Renal pelvis (tissue), 4 donors: ENCODE results near the gene CACNB2. TPM values are rescaled to one million over a fixed set of nuclear protein-coding genes. Genes with fewer than 3 reads are reported as not detected.

Source experiments
- DNase-seq: peaks from one replicate; pipeline ENCODE4 v3.0.0-alpha.2; 2013
- polyA plus RNA-seq, 3 donors: library from polyadenylated mRNA; unstranded; fragments of 120-200 nt; gene quantifications; one replicate each; pipeline ENCODE4 v1.2.1, GENCODE V29; 2013; ENCODE audit not compliant: insufficient read length in 3 of 3

Gene CACNB2
- polyA plus RNA-seq, 3 donors: 2.4 to 6.1 (median 4.9) TPM

DNA sequence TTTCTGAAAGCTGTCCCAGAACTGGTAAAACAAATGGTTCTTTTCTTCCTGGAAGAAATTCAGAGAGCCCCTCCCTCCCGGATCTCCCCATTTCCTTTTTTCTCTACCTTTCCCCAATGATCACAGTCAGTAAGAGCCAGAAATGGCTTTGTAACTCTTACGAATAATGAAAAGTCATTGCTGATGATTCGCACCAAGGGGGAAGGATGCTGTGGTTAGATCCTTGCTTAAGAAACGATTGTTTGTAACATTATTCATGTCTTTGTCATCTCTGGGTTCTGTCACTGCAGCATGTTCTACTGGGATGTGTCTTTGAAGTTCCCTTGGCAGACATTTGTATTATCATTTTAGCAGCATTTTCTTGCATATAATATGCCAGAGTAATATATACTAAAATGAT, 138.9 kb downstream of the CACNB2 start:
- no peak for DNase-seq

DNA sequence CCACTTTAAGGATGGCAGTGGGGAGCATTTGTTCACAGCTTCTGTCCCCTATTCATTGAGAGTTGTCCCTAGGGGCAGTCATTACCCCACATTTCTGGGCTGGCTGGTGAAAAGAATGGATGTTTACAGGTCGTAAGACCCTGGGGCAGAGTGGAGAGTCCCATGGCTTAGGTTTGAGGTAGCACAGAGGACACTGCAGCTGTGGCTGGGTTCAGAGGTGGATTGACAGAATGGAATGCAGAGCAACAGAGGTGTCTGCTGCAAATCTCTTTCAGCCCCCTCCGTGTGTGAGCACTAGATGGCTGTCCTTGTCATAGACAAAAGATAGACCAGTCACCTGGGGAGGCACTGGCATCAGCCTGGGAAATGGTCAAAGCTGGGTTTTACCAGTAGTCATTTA, 141.9 kb downstream of the CACNB2 start:
- DNase-seq: no peak

DNA sequence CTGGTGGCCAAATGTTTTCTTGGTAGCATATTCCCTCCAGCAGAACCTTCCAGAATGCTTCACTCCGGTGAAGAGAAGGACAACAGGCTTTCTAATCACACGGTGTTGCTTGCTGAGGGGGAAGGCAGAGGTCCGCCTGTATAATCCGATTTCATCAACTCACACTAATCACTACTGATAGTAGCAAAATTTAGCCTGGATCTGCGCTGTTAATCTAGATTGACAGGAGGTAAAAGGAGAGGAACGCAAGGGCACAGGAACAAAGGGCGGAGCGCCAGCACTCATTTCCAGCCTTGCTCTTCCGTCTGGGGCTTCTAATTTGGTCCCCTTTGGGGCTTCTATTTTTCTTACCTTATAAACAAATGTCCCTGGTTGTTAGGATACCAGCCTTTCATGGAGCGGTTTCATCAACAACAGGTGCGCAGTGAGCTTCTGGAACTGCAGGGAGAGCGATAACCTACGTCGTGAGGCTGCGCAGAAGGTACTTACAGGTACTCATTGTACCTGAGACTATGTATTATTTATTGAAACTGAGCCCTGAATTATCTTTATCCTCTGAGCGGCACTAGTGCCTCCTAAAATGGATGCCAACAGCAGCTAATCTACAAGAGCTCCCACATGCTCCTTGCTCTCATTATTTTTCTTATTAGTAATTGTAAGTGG, 150.6 kb downstream of the CACNB2 start:
- no peak for DNase-seq

DNA sequence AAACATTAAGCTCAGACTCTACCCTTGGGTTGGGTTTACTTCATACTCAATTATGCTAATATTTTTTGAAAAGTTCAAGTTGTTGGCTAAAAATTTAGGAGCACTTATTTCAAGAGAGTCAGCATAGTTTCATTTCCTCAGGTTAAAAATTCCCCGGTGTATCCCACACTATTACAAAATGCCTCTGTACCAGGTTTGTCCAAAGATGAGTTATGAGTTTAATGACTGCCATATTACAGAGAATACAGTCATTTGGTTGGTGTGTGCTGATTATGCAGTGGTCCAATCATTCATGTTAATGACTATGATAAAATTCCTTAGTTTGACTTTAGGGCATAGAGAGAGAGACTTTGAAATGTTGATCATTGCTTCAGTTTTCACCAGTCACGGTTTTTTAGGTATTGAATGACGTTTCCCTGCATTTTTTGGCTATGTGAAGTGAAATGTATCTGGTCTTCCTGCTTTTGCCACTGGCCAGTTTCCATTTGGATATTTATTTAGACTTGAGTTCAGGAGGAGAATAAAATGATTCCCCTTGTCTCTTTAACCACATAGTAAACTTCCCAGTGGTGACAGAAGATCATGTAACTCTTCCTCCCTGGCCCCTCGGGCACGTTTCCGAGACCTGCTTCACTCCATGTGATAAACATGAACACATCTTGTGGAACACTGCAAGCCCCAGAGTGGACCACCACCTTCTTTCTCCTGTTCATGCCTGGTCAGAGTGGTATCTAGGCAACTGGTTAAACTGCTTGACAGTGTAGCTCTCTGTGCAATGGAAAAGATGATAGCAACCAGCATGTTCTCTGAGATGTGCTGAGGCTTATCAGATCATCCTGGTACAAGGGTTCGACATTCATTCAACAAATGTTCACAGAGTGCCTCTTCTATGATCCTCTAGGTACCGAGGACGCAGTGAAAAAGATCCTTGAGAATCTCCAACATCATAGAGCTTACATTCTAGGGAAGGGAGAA, 153.6 kb downstream of the CACNB2 start:
- DNase-seq: no peak

DNA sequence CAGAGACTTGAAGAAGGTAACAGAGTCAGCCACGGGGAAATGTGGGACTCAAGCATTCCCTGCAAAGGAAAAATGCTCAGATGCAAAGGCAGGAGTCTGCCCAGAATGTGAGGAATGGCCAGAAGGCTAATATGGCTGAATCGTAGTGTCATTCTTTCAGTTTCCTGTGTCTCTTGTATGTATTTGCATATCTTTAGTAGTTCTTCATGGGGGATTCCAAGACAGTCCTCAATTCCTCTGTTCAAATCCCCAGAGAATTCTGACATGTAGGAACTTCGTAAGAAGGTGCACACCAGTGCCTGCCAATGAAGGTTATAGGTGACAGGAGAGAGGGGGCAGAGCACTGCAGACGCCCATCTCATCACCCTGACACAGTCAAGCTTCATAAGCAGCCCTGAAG, 154.4 kb downstream of the CACNB2 start:
- no peak for DNase-seq

DNA sequence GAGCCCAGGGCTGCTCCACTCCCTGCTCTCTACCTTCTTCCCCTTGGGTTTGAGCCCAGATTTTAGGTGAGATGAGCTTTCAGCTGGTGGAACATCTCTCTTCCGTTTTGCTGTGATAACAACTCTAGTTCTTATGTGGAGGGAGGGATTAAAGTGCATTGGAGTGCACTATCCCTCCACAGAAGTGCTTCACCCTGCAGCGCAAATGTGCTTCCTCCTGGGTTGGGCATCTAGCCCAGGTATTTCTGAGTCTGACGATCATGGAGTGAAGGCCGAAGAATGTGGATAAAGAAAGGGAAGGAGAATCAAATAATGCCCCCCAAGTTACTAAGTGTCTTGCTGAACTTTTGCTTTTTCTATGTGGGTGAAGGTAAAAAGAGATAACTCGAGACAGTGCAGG, 157.4 kb downstream of the CACNB2 start:
- no peak for DNase-seq

DNA sequence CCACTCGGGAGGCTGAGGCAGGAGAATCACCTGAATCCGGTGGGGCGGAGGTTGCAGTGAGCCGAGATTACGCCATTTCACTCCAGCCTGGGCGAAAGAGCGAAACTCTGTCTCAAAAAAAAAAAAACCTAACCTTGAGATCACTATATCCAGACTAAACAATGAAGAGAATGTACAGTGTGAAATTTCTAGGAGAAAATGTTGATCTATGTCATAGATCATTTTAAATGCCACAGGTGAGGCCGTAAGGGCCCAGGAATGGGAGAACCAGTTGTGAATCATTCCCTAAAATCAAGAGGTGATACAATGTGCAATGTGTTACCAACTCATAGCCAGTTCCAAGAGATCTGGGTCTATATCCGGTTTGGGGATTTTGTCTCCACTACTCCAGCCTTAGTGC, 158.0 kb downstream of the CACNB2 start:
- DNase-seq: no peak

DNA sequence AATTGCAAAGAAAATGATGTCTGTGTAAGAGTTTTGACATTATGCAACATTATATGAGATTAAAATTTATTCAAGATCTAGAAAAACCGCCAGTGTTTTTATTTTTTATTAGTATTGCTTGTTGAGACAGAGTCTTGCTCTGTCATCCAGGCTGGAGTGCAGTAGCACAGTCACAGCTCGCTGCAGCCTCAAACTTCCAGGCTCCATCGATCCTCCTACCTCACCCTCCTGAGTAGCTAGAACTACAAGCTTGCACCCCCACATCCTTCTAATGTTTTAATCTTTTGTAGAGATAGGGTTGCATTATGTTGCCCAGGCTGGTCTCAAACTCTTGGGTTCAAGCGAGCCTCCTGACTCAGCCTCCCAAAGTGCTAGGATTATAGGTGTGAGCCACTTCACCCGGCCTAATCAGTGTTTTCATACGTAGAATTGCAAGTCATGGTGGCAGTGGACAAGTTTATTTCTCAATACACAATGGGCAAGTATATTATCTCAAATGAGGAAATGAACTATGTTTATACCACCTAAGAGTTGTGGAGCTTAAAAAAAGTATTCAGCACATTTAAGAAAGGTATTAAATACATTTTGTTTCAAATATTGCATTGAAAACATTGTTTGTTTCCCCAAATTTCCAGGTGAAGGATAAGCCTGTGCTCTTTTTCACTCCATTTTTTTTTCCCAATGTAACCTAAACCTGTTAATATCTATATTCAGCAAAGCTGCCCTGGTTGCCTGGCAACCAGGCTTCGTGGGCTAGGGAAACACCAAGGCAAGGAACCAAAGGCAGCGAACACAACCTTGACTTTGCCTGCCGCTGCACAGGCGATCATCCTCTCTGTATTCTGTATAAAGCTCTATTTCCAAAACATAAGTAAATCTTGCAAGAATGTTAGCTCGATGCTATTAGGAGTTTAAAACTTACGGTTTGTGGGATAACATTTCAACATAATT, 163.9 kb downstream of the CACNB2 start:
- DNase-seq: no peak

DNA sequence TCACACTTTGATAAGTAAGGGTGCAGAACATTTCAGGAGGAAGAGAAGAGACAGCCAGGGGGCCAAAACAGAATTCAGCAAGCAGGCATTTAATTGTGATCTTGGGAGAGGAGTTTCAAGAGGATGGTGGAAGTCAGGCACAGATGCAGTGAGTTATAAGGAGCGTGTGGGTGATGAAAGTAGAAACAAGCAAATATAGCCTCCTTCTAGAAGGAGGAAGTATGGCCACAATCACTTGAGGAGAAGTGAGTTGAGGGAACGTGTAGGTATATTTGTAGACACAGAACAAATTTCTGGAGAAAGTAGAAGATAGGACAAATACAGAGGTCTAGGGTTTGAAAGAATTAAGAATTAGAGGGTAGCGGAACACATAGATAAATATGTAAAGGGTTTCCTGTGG, 165.8 kb downstream of the CACNB2 start:
- no peak for DNase-seq

DNA sequence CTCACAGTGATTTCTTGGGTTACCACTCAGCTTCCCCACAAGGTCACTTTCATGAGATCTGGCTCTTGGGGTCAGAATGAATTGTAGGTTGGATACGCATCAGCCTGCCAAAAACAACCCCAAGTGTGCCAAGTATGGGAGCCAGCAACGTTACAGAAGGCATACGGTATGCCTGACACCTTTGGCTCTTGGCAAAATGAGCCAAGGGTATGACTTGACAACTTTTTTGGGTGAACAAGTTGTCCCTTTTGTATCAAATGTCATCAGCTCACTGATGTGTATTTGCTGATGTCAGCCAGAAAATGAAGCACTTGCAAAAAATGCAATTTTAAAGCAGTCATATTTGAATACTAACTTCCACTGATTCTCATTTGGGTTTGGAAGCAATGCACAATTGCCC, 168.4 kb downstream of the CACNB2 start:
- no peak for DNase-seq

DNA sequence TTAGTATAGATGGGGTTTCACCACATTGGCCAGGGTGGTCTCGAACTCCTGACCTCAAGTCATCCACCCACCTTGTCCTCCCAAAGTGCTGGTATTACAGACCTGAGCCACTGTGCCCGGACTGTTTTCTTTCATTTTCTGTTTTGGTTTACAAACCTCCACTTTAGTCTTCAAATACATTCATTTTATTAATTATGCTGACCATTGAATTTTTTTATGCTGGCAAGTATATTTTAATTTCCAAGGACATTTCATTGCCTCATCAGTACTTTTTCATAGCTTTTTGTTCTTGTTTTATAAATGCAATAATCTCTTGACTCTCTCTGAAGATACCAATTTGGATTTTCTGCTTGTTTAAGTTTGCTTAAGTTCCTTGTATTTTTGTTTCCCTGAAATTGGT, 170.5 kb downstream of the CACNB2 start:
- no peak for DNase-seq

DNA sequence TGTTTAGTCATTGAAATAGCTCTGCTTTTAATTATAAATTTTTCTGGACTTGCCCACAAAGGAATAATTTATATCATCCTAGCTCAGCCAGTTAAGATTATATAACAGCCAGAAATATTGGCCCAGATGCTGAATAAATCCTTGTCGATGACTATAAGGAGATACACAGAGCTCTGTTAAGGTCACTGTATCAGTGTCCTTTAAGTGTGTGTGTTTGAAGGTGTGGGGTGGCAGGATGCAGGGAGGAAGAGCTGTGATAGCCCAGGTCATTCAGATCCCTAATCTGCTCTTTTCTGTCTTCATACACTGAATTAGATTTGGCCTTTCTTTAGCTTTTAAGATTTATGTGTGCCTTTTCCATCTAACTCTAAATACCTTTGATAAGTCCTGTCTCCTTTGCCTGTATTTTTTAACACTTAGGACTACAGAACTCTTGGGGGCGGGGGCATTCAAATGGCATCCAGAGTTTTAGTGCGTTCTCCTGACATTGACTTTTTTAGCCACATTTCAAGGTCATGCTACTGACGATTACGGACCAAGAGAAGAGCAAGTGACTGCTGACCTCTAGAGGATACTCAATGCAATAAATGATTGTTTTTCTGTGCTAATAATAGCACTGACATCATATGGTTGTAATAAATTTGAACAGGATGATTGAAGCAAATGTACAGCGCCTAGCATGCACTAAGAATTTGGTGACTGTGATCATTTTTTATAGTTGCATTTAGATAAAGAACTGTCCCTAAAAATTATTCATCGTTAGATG, 172.3 kb downstream of the CACNB2 start:
- peak; percentile 56 for DNase-seq

DNA sequence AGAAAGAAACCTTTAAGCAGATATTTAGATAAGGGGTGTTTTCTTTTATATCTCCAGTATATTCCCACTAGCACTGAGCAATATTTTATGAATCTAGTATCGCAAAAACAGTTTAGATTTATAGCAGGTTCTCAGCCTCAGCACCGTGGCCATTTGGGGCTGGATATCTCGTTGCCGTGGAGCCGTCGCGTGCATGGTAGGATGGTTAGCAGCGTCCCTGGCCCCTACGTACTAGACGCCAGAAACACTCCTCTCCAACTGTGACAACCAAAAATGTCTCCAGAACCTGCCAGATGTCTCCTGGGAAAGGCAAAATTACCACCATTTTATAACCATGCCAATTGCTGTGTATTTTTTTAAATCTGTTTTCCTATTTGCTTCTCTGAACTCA, 172.9 kb downstream of the CACNB2 start:
- peak; percentile 11 for DNase-seq

DNA sequence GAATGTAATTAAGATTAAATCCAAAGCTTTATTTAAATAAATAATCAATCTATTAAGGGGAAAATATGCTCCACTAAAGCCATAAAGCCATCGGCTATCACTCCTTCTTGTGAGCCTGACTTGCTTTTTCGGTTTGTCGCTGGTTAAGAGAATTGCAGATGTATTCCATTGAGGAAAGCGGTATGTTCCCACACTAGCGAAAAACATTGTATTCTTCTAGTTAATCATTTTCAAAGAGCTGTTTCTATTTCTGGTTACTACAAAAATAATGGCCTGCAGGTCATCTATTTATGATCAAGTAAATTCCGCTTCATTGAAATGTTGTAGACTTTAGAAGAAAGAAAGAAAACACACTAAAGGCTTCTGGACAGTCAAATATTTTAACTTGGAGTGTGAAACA, 173.4 kb downstream of the CACNB2 start:
- DNase-seq: peak; percentile 36

DNA sequence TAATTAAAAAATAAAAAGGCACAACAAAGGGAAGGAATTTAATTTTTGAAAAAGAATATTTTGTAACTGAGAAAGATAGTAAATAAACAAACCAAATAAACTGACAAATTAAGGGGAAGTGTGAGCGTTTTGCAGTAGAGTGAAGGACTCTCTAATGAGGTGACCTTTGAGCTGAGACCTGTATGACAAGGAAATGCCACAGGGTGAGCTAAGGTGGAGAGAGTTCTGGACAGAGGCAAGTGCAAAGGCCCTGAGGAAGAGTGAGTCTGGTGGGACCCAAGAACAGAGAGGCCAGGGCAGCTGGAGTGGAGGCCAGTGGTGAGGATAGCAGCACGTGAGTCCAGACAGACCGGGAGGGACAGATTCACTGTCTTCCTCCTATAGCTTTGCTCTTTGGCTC, 179.4 kb downstream of the CACNB2 start:
- DNase-seq: no peak

DNA sequence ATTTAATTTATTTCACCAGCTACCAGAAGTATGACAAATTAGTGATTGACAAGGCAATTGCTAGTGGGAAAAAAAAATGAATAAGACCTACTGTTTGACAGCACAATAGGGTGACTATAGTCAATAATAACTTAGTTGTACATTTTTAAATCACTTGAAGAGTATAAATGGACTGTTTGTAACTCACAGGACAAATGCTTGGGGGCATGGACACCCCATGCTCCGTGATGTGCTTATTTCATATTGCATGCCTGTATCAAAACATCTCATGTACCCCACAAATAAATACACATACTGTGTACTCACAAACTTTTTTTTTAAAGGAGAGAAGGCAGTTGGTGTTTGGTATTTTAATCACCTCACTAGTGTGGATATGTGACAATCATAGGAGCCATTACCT, 181.1 kb downstream of the CACNB2 start:
- no peak for DNase-seq

DNA sequence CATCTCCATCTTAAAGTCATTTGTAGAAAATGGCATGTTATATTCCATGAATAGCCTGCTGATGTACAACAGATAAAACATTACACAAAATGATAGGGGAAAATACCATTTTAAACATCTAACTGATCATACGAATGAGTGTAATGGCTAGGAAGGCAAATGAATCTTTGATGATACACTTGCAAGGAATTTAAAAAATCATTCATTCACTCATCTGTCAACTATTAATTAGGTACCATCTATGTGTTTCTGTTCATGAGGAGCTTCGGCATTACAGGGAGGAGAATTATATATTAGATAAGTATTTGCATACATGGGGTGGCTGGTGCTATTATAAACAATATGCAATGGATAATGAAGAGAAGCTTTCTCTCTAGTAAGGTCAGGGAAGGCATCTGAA, 183.7 kb downstream of the CACNB2 start:
- DNase-seq: no peak

DNA sequence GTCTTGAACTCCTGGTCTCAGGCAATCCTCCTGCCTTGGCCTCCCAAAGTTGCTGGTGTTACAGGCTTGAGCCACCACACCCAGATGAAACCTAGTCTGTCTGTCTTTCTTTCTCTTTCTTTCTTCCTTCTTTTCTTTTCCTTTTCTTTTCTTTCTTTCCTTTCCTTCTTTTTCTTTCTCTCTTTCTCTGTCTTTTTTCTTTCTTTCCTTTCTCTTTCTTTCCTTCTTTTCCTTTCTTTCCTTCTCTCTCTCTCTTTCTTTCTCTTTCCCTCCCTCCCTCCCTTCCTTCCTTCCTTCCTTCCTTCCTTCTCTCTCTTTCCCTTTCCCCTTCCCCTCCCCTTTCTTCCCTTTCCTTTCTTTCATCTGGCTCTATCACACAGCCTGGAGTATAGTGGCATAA, 185.2 kb downstream of the CACNB2 start:
- DNase-seq: no peak

DNA sequence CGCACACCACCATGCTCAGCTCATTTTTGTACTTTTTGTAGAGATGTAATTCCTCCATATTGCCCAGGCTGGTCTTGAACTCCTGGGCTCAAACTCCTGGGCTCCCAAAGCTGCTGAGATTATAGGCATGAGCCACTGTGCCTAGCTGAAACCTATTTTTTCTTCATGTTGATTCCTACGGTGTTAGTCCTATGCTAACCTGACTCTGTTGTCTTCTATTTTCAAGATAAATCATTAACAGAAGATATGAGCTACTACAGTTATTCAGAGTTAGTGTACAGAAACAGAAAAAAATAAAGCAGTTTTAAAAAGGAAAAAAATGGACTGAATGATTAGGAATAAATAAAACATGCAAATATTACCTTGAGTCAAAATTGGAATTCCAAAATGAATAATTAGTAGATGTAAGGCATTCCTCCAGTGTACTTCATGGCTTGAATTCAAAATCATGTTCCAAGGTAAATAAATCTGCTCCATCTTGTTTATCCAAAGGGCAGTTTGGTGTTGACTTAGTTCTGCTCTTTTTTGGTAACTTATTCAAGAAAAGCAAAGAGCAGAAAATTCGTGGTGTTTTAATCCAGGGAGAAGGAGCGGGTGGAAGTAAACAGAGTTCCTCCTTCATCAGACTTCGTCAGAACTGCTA, 185.8 kb downstream of the CACNB2 start:
- DNase-seq: no peak

DNA sequence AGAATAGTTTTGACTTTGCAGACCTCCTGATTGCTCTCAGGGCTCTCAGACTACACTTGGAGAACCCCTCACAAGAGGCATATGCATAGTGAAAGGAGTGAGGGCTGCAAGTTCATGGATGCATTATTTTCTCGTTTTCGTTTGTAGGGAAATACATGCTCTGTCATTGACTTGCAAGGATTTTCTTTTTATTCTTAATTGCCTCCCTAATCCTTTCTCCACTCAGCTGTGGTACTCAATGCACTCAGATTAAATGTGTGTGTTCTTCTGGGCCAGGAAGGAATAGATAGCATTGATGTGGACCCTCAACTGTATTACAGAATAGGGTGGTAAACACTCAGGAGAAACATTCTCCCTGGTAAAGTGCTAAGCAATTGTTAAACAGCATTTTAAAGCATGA, 188.7 kb downstream of the CACNB2 start:
- DNase-seq: no peak

DNA sequence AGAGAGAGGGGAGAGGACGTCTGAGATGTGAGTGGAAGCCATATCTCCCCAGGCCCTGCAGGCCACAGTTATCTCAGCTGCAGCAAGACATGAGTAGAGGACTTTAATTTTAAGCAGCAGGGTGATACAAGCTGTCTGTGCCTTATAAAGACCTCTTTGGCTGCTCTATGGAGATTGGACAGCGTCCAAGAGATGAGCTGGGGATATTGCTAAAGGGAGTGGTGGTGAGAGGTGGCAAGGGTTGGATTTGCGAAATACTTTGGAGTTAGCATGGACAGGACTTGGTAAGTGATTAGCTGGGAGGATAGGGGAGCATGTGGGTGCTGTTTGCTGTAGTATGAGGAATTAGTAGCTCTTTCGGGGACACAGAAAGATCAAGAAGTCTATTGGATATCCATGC, 191.8 kb downstream of the CACNB2 start:
- no peak for DNase-seq
